Astrocyte of the cerebellum (primary cell): Measurements from ENCODE around the gene SCYGR1.

Experiments used
- DNase-seq: peaks from one replicate; pipeline ENCODE4 v3.0.0-alpha.2; 2011; ENCODE audit warnings: low read depth
- H3K4me3 ChIP-seq: 2 replicates; pipeline ENCODE4 v1.5.1; 2011; ENCODE audit warnings: mild to moderate bottlenecking, low read depth, low read length, moderate library complexity
- CTCF ChIP-seq: IDR thresholded peaks from 2 replicates; pipeline ENCODE4 v1.5.1; 2012; ENCODE audit warnings: low read length, low read depth, moderate library complexity, mild to moderate bottlenecking; ENCODE audit errors: missing control alignments
- in situ Hi-C: cut with HindIII; loops from 2 replicates; pipeline ENCODE4 v1.10.0; 2017; ENCODE audit warnings: low sequenced_read_pairs

SCYGR1 gene

DNA sequence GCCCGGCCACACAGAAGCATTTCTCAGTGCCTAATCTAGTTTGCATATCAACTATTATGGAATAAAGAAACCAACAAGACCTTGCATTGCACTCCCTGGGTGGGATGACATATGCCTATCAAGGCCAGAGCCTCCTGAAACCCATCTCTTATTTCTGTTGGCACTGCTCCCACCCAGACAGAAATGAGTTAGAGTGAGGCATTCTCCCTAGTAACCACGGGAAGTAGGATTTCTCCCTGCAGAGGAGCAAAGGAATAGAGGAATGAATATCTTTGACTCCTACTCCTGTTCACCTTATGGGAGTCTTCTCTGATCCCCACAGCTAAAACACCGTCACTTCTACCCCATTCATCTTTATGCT is 24.2 kb upstream of the SCYGR1 start:
- TF ChIP-seq CTCF: no peak
- H3K4me3 ChIP-seq: no peak overlapping the region
- no peak for DNase-seq
- in situ Hi-C loops: no loop called here

- no peak overlapping the region for H3K4me3 ChIP-seq
- in situ Hi-C loops: no loop called here
- no peak for DNase-seq
- no peak for TF ChIP-seq CTCF
Observed at GRCh38 chr2:227411320-227411989, 23.7 kb upstream of the SCYGR1 start.

GRCh38 chr2:227410191-227410590 is 22.4 kb upstream of the SCYGR1 start:
- DNase-seq: no peak
- no peak overlapping the region for H3K4me3 ChIP-seq
- in situ Hi-C loops: no loop called here
- no peak for TF ChIP-seq CTCF

- no peak overlapping the region for H3K4me3 ChIP-seq
- TF ChIP-seq CTCF: no peak
Observed at GRCh38 chr2:227407591-227408151, 19.9 kb upstream of the SCYGR1 start.

GRCh38 chr2:227406177-227407031 is 18.7 kb upstream of the SCYGR1 start:
- DNase-seq: peak; percentile 99

More at GRCh38 chr2:227407591-227408151, 19.9 kb upstream of the SCYGR1 start:
- no peak for DNase-seq
- in situ Hi-C loops: no loop called here

More at GRCh38 chr2:227406177-227407031, 18.7 kb upstream of the SCYGR1 start:
- in situ Hi-C loops: no loop called here
- no peak overlapping the region for H3K4me3 ChIP-seq
- TF ChIP-seq CTCF: peak; percentile 79
